H1 (cell line): ENCODE data around the gene WLS. TPM values are rescaled to one million over a fixed set of nuclear protein-coding genes. Genes with fewer than 3 reads are reported as not detected.

Experiments used
- CHD1 ChIP-seq: IDR thresholded peaks from 2 replicates; pipeline ENCODE4 v1.6.1; 2012; ENCODE audit warnings: low read depth, low read length, improper control_type of control experiment
- CTBP2 ChIP-seq: IDR thresholded peaks from 2 replicates; pipeline ENCODE4 v1.7.0; 2011; ENCODE audit warnings: borderline replicate concordance, mild to moderate bottlenecking, moderate library complexity, mixed read lengths, low read length; ENCODE audit not compliant: insufficient read depth, insufficient read length
- KDM1A ChIP-seq: fragments of 200-600, 300-600 bp; sonication (generic); IDR thresholded peaks from 2 replicates; pipeline ENCODE4 v1.7.1; 2016; ENCODE audit warnings: mild to moderate bottlenecking, low read length, borderline replicate concordance
- RFX5 ChIP-seq: IDR thresholded peaks from 2 replicates; pipeline ENCODE4 v1.6.1; 2011; ENCODE audit warnings: low read depth, low read length, improper control_type of control experiment, borderline replicate concordance
- SIN3A ChIP-seq, 2 experiments: IDR thresholded peaks in 1 of 2; conservative IDR thresholded peaks in 1 of 2; 2 replicates each; pipeline ENCODE4 v1.6.1; 2011 to 2012; ENCODE audit warnings: low read length in 2 of 2, improper control_type of control experiment in 1 of 2, low read depth in 1 of 2, mild to moderate bottlenecking in 1 of 2
- polyA plus RNA-seq, 7 experiments: library from polyadenylated mRNA; depleted of rRNA in 3 of 7; stranded (reverse) in 5 of 7; unstranded in 2 of 7; fragments of >200 nt in 5 of 7; fragments of 200-250 nt in 2 of 7; gene quantifications; 1 replicate in 5 of 7; 2 replicates in 1 of 7; 4 replicates in 1 of 7; pipeline versions ENCODE4 v1.2.1 to v1.2.3, GENCODE V29; 2011 to 2013; ENCODE audit warnings: missing spikeins in 2 of 7, mixed read lengths in 2 of 7
- total RNA-seq: library from RNA; stranded (reverse); fragmentation: NEBNext Ultra II Directional; extraction: Animal tissue kit (Norgen Biotek cat#: 25700); gene quantifications from 2 replicates; pipeline ENCODE4 v1.2.1, GENCODE V29; 2021

The WLS gene
- total and polyA plus RNA-seq, 2 of the 8 experiments (the other 6 are each of a cell fraction or from before 2014, with no cell fraction given) = 1.2 to 2.7 TPM

- TF ChIP-seq CHD1 (no peak), SIN3A (conservative IDR thresholded peaks at IDR 0.05 in 1 of 2, IDR thresholded peaks at IDR 0.05 in 1 of 2; ENCODE audit: low read depth in 1 of 2, low read length in 2 of 2) (no peak), KDM1A (no peak), CTBP2 (no peak), RFX5 (no peak)
Measured at GRCh38 chr1:68278221-68278620, 45.9 kb upstream of the WLS start (continued).
